Panc1 (cell line): ENCODE measurements around the gene COL16A1. TPM values are rescaled to one million over a fixed set of nuclear protein-coding genes. Genes with fewer than 3 reads are reported as not detected.
A peak's percentile ranks its signal among the peaks of the same experiment; 100 is the strongest.

Experiments
- ATAC-seq: fragments of 200-7000 bp; cut with Tn5 transposase; 2 replicates; pipeline ENCODE4 v1.9.1; 2020; ENCODE audit warnings: mild to moderate bottlenecking, moderate library complexity
- BruUV-seq: library from RNA; stranded (reverse); fragments of 400-500 nt; replicated peaks from 2 replicates; lab custom pipeline; 2021; lab: Mats Ljungman, UMichigan
- CTCF ChIA-PET: fragments of 300-600 bp; sonication (Branson Sonifier 250); formaldehyde crosslinking; loops from one replicate; lab custom pipeline; 2022; ENCODE audit warnings: antibody characterized with exemption; lab: Charles Lee
- POLR2A ChIA-PET: fragments of 300-600 bp; sonication (Branson Sonifier 250); formaldehyde crosslinking; loops from one replicate; lab custom pipeline; 2022; ENCODE audit warnings: antibody characterized with exemption; lab: Charles Lee
- DNase-seq: peaks from one replicate; pipeline ENCODE4 v3.0.0-alpha.2; 2010; ENCODE audit warnings: low read depth, low spot score
- H3K27ac ChIP-seq: 2 replicates; pipeline ENCODE4 v1.5.1; 2011; ENCODE audit warnings: mild to moderate bottlenecking, low read length, inconsistent platforms
- H3K27me3 ChIP-seq: fragments of 200-500 bp; sonication (Bioruptor generic); 2 replicates; pipeline ENCODE4 v1.6.0; 2014; ENCODE audit warnings: low read length, inconsistent platforms; ENCODE audit not compliant: control insufficient read depth, insufficient read depth
- H3K36me3 ChIP-seq: fragments of 200-500 bp; sonication (Bioruptor generic); 2 replicates; pipeline ENCODE4 v1.5.1; 2014; ENCODE audit warnings: inconsistent platforms, mild to moderate bottlenecking, low read length, moderate library complexity; ENCODE audit not compliant: control insufficient read depth, insufficient read depth
- H3K4me1 ChIP-seq: 2 replicates; pipeline ENCODE4 v1.5.1; 2011; ENCODE audit warnings: inconsistent platforms, mild to moderate bottlenecking, low read length, moderate library complexity; ENCODE audit not compliant: control insufficient read depth, insufficient read depth
- H3K4me3 ChIP-seq, 2 experiments: 2 replicates each; pipeline ENCODE4 v1.5.1; 2011 to 2012; ENCODE audit warnings: low read depth in 2 of 2, low read length in 2 of 2, mild to moderate bottlenecking in 2 of 2, inconsistent platforms in 1 of 2, moderate library complexity in 1 of 2
- H3K9me3 ChIP-seq: fragments of 200-500 bp; sonication (Bioruptor generic); 2 replicates; pipeline ENCODE4 v1.5.1; 2014; ENCODE audit warnings: low read depth, mild to moderate bottlenecking, inconsistent platforms, low read length, moderate library complexity; ENCODE audit not compliant: control insufficient read depth, insufficient read depth
- CTCF ChIP-seq: fragments of 450-650 bp; IDR thresholded peaks from 2 replicates; pipeline ENCODE4 v1.5.1; 2017; ENCODE audit warnings: mild to moderate bottlenecking
- POLR2AphosphoS5 ChIP-seq: IDR thresholded peaks from 2 replicates; pipeline ENCODE4 v1.6.1; 2012; ENCODE audit warnings: mild to moderate bottlenecking, low read depth, low read length, moderate library complexity
- REST ChIP-seq, 2 experiments: IDR thresholded peaks; 2 replicates each; pipeline ENCODE4 v1.6.1; 2011 to 2012; ENCODE audit warnings: low read depth in 2 of 2, control low read depth in 1 of 2, low read length in 1 of 2, mild to moderate bottlenecking in 1 of 2, moderate library complexity in 1 of 2; ENCODE audit not compliant: insufficient read depth in 1 of 2
- SIN3A ChIP-seq: IDR thresholded peaks from 2 replicates; pipeline ENCODE4 v1.6.1; 2012; ENCODE audit warnings: low read depth, mild to moderate bottlenecking, low read length, moderate library complexity, borderline replicate concordance; ENCODE audit not compliant: insufficient read depth
- TCF7L2 ChIP-seq: IDR thresholded peaks from 2 replicates; pipeline ENCODE4 v1.6.1; 2011; ENCODE audit warnings: mild to moderate bottlenecking, low read depth, low read length, inconsistent platforms
- in situ Hi-C: cut with HindIII; loops from 2 replicates; pipeline ENCODE4 v1.10.0; 2016; ENCODE audit warnings: low sequenced_read_pairs, low pct_unique_long_range_greater_than_20kb
- intact Hi-C: fragments of 100-400 bp; cut with micrococcal nuclease; formaldehyde crosslinking; loops from one replicate; pipeline ENCODE4 v1.10.0; 2022; ENCODE audit not compliant: unreplicated experiment
- total RNA-seq: library from RNA; stranded (reverse); gene quantifications from one replicate; pipeline ENCODE4 v1.2.1, GENCODE V29; 2021; ENCODE audit not compliant: unreplicated experiment

The COL16A1 gene
- total RNA-seq, 1 experiment from 2014 or later: 7.6 TPM

GRCh38 chr1:31640964-31641363, 62.9 kb downstream of the COL16A1 start:
- intact Hi-C loops (no loop called here), in situ Hi-C loops (no loop called here)
- CTCF ChIA-PET: no interaction called here
- POLR2A ChIA-PET: no interaction called here
- Histone ChIP-seq H3K27ac (no peak overlapping the region), H3K9me3 (no peaks in the 10 kb centered on the region), H3K36me3 (no peaks in the 10 kb centered on the region; the same call in 1 of the 2 replicates), H3K4me3 (no peak overlapping the region), H3K27me3 (no peaks in the 10 kb centered on the region), H3K4me1 (peaks cover 22% of the 10 kb centered on the region)
- TF ChIP-seq TCF7L2: no peak
- no peak for TF ChIP-seq REST (IDR thresholded peaks at IDR 0.05; ENCODE audit: insufficient read depth in 1 of 2, low read depth in 2 of 2, low read length in 1 of 2)
- TF ChIP-seq POLR2AphosphoS5: no peak
- no peak for TF ChIP-seq SIN3A
- TF ChIP-seq CTCF: no peak
- ATAC-seq (no peak), DNase-seq (no peak)
- BruUV-seq: no TSS peak

DNA sequence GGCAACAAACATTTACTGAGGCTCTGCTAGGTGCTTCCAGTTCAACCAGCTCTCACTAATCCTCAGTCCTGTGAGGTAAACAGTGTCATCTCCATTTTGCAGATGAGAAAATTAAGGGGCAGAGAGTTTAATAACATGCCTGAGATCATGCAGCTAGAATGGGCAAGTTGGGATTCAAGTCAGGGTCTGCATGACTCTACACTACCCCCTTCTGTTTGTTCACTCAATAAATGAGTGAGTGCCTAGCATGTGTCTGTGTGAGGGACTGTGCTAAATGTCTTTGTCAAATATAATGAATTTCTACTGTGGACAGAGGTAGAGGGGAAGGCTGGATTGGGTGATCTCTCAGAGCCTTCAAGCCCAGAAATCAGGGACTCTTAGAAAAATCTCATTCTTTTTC, 63.6 kb downstream of the COL16A1 start:
- ATAC-seq (no peak), DNase-seq (no peak)
- TF ChIP-seq SIN3A (no peak), TCF7L2 (no peak), REST (IDR thresholded peaks at IDR 0.05; ENCODE audit: insufficient read depth in 1 of 2, low read depth in 2 of 2, low read length in 1 of 2) (no peak), POLR2AphosphoS5 (no peak), CTCF (0 out of 2 replicates have a peak, but pooled peaks have one; percentile 13)
- intact Hi-C loops: no loop called here
- POLR2A ChIA-PET: no interaction called here
- in situ Hi-C loops: no loop called here
- no peaks in the 10 kb centered on the region for H3K9me3 ChIP-seq
- H3K36me3 ChIP-seq: no peaks in the 10 kb centered on the region; the same call in 1 of the 2 replicates
- no peak overlapping the region for H3K27ac ChIP-seq
- no TSS peak for BruUV-seq
- H3K4me1 ChIP-seq: peaks cover 22% of the 10 kb centered on the region
- no peak overlapping the region for H3K4me3 ChIP-seq
- H3K27me3 ChIP-seq: no peaks in the 10 kb centered on the region
- CTCF ChIA-PET: no interaction called here
